A549 (cell line): ENCODE measurements around the gene ZBTB47. TPM values are rescaled to one million over a fixed set of nuclear protein-coding genes. Genes with fewer than 3 reads are reported as not detected.

ENCODE experiments used
- ATAC-seq, 2 experiments: fragments of 200-7000 bp in 1 of 2; fragments of >200 bp in 1 of 2; cut with Nextera tagmentation in 1 of 2; cut with Tn5 transposase in 1 of 2; 3 replicates each; pipeline versions ENCODE4 v1.8.0 to v1.9.1; 2018 to 2020; ENCODE audit warnings: mild to moderate bottlenecking in 1 of 2, moderate library complexity in 1 of 2
- CTCF ChIA-PET: fragments of 300-600 bp; sonication (Branson Sonifier 250); formaldehyde crosslinking; extraction: SDS; loops from one replicate; lab custom pipeline; 2021; ENCODE audit warnings: antibody characterized with exemption, inconsistent platforms; lab: Yijun Ruan, JAX
- POLR2A ChIA-PET: fragments of 350-600 bp; formaldehyde crosslinking; extraction: SDS; loops from one replicate; lab custom pipeline; 2021; ENCODE audit warnings: antibody characterized with exemption, inconsistent platforms; lab: Yijun Ruan, JAX
- DNase-seq, 2 experiments: peaks; one replicate each; pipeline versions ENCODE4 v3.0.0 to v3.0.0-alpha.2; 2011 to 2016; ENCODE audit warnings: low read depth in 1 of 2, low spot score in 1 of 2
- FAIRE-seq: peaks from 2 replicates; lab custom pipeline; 2011; peaks lifted over from hg19 to GRCh38; lab: Jason Lieb, UNC
- H3K27ac ChIP-seq, 2 experiments: fragments of >200 bp; sonication (Bioruptor Twin); formaldehyde crosslinking; 3 replicates each; pipeline ENCODE4 v1.5.1; 2016 to 2017
- H3K4me1 ChIP-seq: fragments of >200 bp; sonication (Bioruptor Twin); formaldehyde crosslinking; 3 replicates; pipeline ENCODE4 v1.6.1; 2016
- H3K4me2 ChIP-seq: fragments of >200 bp; sonication (Bioruptor Twin); formaldehyde crosslinking; 3 replicates; pipeline ENCODE4 v1.6.1; 2016
- H3K4me3 ChIP-seq: fragments of >200 bp; sonication (Bioruptor Twin); formaldehyde crosslinking; 3 replicates; pipeline ENCODE4 v1.5.1; 2016
- H3K9me3 ChIP-seq: fragments of >200 bp; sonication (Bioruptor Twin); formaldehyde crosslinking; 3 replicates; pipeline ENCODE4 v1.6.1; 2016
- BHLHE40 ChIP-seq: IDR thresholded peaks from 2 replicates; pipeline ENCODE4 v1.6.1; 2012; ENCODE audit warnings: low read depth, low read length, inconsistent platforms
- CBX8 ChIP-seq: fragments of 200-600 bp; sonication (generic); IDR thresholded peaks from 2 replicates; pipeline ENCODE4 v1.6.1; 2016
- CEBPB ChIP-seq, 2 experiments: fragments of >200 bp in 1 of 2; sonication (Bioruptor Twin) in 1 of 2; formaldehyde crosslinking in 1 of 2; IDR thresholded peaks; 2 replicates each; pipeline ENCODE4 v1.6.1; 2012 to 2016
- CHD2 ChIP-seq: fragments of 150-350 bp; IDR thresholded peaks from 2 replicates; pipeline ENCODE4 v1.6.1; 2014; ENCODE audit warnings: low read length; ENCODE audit not compliant: partially characterized antibody
- FOXS1 ChIP-seq: fragments of 250-450 bp; sonication (Bioruptor Pico); IDR thresholded peaks from 2 replicates; pipeline ENCODE4 v1.5.0; 2020; ENCODE audit warnings: mild to moderate bottlenecking, moderate library complexity
- HOXB13 ChIP-seq: fragments of 250-450 bp; sonication (Bioruptor Pico); IDR thresholded peaks from 2 replicates; pipeline ENCODE4 v1.5.0; 2020; ENCODE audit warnings: low read depth, mild to moderate bottlenecking, moderate library complexity
- HOXB5 ChIP-seq: fragments of 250-450 bp; sonication (Bioruptor Pico); IDR thresholded peaks from 2 replicates; pipeline ENCODE4 v1.5.0; 2020; ENCODE audit warnings: mild to moderate bottlenecking, moderate library complexity
- MAFK ChIP-seq: fragments of 450-650 bp; IDR thresholded peaks from 2 replicates; pipeline ENCODE4 v1.6.1; 2014; ENCODE audit not compliant: partially characterized antibody
- MAZ ChIP-seq: fragments of 150-350 bp; IDR thresholded peaks from 2 replicates; pipeline ENCODE4 v1.6.1; 2014; ENCODE audit warnings: antibody characterized with exemption, low read depth, low read length, borderline replicate concordance
- NFE2L2 ChIP-seq: fragments of 150-350 bp; conservative IDR thresholded peaks from 2 replicates; pipeline ENCODE4 v1.6.1; 2014; ENCODE audit warnings: low read length
- POLR2A ChIP-seq: IDR thresholded peaks from 2 replicates; pipeline ENCODE4 v1.6.1; 2012; ENCODE audit warnings: mild to moderate bottlenecking, low read length
- RCOR1 ChIP-seq: fragments of 150-350 bp; IDR thresholded peaks from 2 replicates; pipeline ENCODE4 v1.6.1; 2014; ENCODE audit warnings: antibody characterized with exemption, low read length, low read depth
- RFX5 ChIP-seq: fragments of 450-650 bp; IDR thresholded peaks from 2 replicates; pipeline ENCODE4 v1.7.1; 2014; ENCODE audit warnings: antibody characterized with exemption, mild to moderate bottlenecking, moderate library complexity
- RNF2 ChIP-seq: fragments of 200-600 bp; sonication (generic); IDR thresholded peaks from 2 replicates; pipeline ENCODE4 v1.6.1; 2016; ENCODE audit warnings: low read depth, mild to moderate bottlenecking, antibody characterized with exemption, moderate library complexity, borderline replicate concordance
- TFCP2L1 ChIP-seq: fragments of 250-450 bp; sonication (Bioruptor Pico); IDR thresholded peaks from 2 replicates; pipeline ENCODE4 v1.5.0; 2021; ENCODE audit warnings: mild to moderate bottlenecking
- TP53 ChIP-seq: fragments of 250-450 bp; sonication (Bioruptor Pico); IDR thresholded peaks from 2 replicates; pipeline ENCODE4 v1.5.0; 2021; ENCODE audit warnings: mild to moderate bottlenecking, moderate library complexity
- ZFP36 ChIP-seq: fragments of 450-650 bp; IDR thresholded peaks from 2 replicates; pipeline ENCODE4 v1.6.1; 2014; ENCODE audit warnings: borderline replicate concordance; ENCODE audit not compliant: partially characterized antibody
- WGBS: methylation state at CpG from one replicate; pipeline ENCODE4 v1.1.6; 2017; ENCODE audit errors: missing lambda C conversion rate; 5-methylcytosine and 5-hydroxymethylcytosine counted together
- polyA minus RNA-seq: library from RNA; depleted of rRNA, polyadenylated mRNA; stranded (reverse); fragments of >200 nt; gene quantifications from 2 replicates; pipeline ENCODE4 v1.2.3, GENCODE V29; 2011; rRNA and poly(A)+ RNA removed
- polyA plus RNA-seq, 4 experiments: library from polyadenylated mRNA; depleted of rRNA in 3 of 4; stranded (reverse); fragments of >200 nt; fragmentation: RNase III in 1 of 4; extraction: RNeasy Plus Mini Kit Qiagen cat#74134 plus additional on column Dnase treatment in 1 of 4; gene quantifications; 2 replicates in 3 of 4; 3 replicates in 1 of 4; pipeline ENCODE4 v1.2.3, GENCODE V29; 2011 to 2017
- TF ChIP-seq, protein P1 (sequence below): fragments of >200 bp; sonication (Bioruptor Twin); formaldehyde crosslinking; IDR thresholded peaks from 2 replicates; pipeline ENCODE4 v1.6.1; 2016
- TF ChIP-seq, protein P2 (sequence below): fragments of >200 bp; sonication (Bioruptor Twin); formaldehyde crosslinking; IDR thresholded peaks from 3 replicates; pipeline ENCODE4 v1.5.1; 2016
- TF ChIP-seq, protein P3 (sequence below): IDR thresholded peaks from 2 replicates; pipeline ENCODE4 v1.6.1; 2012
- TF ChIP-seq, protein P4 (sequence below): IDR thresholded peaks from 2 replicates; pipeline ENCODE4 v1.6.1; 2012

Gene ZBTB47
- 2.5 and 3.0 TPM in 2 replicates for polyA plus RNA-seq (2011; rRNA removed)
- 3.8 and 5.1 TPM in 2 replicates for polyA plus RNA-seq (2012; cell fraction: cytosol; rRNA removed)
- polyA plus RNA-seq (2012; cell fraction: nucleus; rRNA removed): 9.6 and 12.8 TPM in 2 replicates
- polyA plus RNA-seq (2017; fragmentation: RNase III; extraction: RNeasy Plus Mini Kit Qiagen cat#74134 plus additional on column Dnase treatment): 5.2 to 7.1 TPM (median 6.8 TPM) in 3 replicates
- 6.3 and 8.0 TPM in 2 replicates for polyA minus RNA-seq

DNA sequence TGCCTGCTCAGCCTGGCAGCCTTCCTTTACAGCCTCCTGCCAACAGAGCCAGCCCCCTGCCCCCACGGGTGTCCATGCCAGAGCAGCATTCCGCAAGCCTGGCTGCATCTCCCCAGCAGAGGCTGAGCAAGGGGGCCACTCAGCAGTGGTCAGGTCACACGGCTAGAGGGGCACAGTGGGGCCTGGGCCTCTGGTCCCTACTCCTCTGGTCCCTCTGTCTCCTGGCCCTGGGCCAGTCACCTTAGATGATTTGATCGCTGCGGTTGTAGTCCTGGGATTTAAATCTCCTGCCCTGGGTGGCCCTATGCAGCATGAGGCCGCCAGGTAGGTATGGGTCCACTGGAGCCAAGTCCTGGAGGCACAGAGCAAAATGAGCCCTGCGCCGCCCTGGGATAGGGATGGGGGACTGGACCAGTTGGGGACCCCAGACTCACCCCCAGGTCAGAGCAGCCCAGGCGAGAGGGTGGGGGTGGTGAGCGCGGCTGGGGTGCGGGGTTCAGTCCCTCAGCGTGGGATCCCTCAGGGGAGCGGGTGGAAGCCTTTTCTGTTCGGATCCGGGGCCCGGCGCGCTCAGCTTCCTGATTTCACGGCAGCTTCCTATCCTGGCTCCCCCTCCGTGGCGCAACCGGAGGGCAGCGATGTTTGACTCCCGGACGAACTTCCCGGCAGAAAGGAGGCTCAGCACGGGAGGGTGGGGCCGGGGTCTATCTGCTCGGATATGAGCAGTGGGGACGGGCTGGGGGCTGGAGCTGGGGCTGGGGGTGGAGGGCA, at the start of gene ZBTB47:
Gene ZBTB47, plus strand, starts transcription at position 138 of the 771 bp plus-strand sequence. CDS start 4,659 bp downstream, outside the sequence.
- WGBS: 0% methylated on average over 1 of the region's 31 CpGs
- ChIA-PET POLR2A (interaction anchor here (1.5 kb wide), 1 partner anchor 53 kb away, joined by 8 read pairs; the partner anchor contains the start of gene NKTR), CTCF (interaction anchor here (0.9 to 1.7 kb wide), 4 partner anchors 16 to 92 kb away, joined by 3 to 4 read pairs (median 4); no protein-coding TSS in a partner anchor)
- FAIRE-seq (no peak), DNase-seq (no peak), ATAC-seq (peak; percentile 20 to 22)
- peak within 1 kb of the TSS; percentile 69 for H3K4me3 ChIP-seq
- H3K4me2 ChIP-seq: peak within 1 kb of the TSS; percentile 96
- H3K27ac ChIP-seq: peak within 1 kb of the TSS; percentile 87 to 97
- no peak for TF ChIP-seq HOXB5 (CRISPR knock-in tag)
- TF ChIP-seq, protein P1, sequence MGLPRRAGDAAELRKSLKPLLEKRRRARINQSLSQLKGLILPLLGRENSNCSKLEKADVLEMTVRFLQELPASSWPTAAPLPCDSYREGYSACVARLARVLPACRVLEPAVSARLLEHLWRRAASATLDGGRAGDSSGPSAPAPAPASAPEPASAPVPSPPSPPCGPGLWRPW: no peak
- no peak for TF ChIP-seq POLR2A
- TF ChIP-seq MAZ: no peak
- no peak for TF ChIP-seq FOXS1 (CRISPR knock-in tag)
- no peak for TF ChIP-seq CEBPB (IDR thresholded peaks at IDR 0.05)
- TF ChIP-seq TP53 (CRISPR knock-in tag): no peak
- no peak for TF ChIP-seq NFE2L2
- TF ChIP-seq, protein P2, sequence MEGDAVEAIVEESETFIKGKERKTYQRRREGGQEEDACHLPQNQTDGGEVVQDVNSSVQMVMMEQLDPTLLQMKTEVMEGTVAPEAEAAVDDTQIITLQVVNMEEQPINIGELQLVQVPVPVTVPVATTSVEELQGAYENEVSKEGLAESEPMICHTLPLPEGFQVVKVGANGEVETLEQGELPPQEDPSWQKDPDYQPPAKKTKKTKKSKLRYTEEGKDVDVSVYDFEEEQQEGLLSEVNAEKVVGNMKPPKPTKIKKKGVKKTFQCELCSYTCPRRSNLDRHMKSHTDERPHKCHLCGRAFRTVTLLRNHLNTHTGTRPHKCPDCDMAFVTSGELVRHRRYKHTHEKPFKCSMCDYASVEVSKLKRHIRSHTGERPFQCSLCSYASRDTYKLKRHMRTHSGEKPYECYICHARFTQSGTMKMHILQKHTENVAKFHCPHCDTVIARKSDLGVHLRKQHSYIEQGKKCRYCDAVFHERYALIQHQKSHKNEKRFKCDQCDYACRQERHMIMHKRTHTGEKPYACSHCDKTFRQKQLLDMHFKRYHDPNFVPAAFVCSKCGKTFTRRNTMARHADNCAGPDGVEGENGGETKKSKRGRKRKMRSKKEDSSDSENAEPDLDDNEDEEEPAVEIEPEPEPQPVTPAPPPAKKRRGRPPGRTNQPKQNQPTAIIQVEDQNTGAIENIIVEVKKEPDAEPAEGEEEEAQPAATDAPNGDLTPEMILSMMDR: no peak
- TF ChIP-seq RFX5: no peak
- no peak for TF ChIP-seq CHD2
- TF ChIP-seq, protein P3, sequence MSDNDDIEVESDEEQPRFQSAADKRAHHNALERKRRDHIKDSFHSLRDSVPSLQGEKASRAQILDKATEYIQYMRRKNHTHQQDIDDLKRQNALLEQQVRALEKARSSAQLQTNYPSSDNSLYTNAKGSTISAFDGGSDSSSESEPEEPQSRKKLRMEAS: no peak
- TF ChIP-seq RNF2: no peak
- no peak for TF ChIP-seq BHLHE40
- TF ChIP-seq RCOR1: no peak
- no peaks in the 10 kb centered on the region for H3K9me3 ChIP-seq
- peaks cover 37% of the 10 kb centered on the region for H3K4me1 ChIP-seq

DNA sequence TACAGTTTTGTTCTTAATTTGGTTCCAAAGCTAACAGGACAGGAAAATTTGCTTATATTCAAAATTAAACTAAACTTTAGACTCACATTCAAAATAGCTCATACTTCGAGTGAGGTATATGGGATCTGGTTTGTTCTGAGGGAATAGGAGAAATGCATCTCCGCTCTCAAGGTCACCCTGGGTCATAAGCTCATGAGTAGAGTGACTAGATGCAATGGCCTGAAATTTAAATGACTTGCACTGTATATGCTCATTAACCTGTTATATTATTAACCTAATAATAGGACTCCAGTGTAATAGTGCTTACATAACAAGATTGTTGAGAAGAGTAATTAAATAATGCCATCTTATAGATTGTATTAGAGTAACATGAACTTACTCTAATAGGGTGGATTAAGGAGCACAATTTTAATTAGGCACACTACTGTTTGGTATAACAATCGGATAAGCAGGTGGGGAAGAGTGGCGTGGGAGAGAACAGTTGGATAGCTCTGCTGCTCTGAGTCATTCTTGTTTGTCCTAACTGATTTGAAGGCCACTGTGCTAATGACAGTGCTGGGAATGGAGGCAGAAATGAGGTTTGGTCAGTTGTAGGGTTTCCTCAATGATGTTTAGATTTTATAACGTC, 47.8 kb upstream of the ZBTB47 start:
- no peak overlapping the region for H3K4me3 ChIP-seq
- peaks cover 50% of the 10 kb centered on the region; the same call in 2 of the 3 replicates for H3K4me1 ChIP-seq
- no peak overlapping the region for H3K27ac ChIP-seq
- 85% methylated on average over 5 of the region's 5 CpGs for WGBS
- no peaks in the 10 kb centered on the region for H3K9me3 ChIP-seq
- H3K4me2 ChIP-seq: peak overlapping the region; percentile 4; the same call in 2 of the 3 replicates
- ATAC-seq (no peak), DNase-seq (no peak), FAIRE-seq (no peak)
- TF ChIP-seq TFCP2L1 (CRISPR knock-in tag) (no peak), HOXB13 (CRISPR knock-in tag) (no peak), MAFK (no peak), CEBPB (IDR thresholded peaks at IDR 0.05) (no peak), HOXB5 (CRISPR knock-in tag) (no peak), ZFP36 (no peak), CBX8 (no peak), MAZ (no peak)
- TF ChIP-seq, protein P4, sequence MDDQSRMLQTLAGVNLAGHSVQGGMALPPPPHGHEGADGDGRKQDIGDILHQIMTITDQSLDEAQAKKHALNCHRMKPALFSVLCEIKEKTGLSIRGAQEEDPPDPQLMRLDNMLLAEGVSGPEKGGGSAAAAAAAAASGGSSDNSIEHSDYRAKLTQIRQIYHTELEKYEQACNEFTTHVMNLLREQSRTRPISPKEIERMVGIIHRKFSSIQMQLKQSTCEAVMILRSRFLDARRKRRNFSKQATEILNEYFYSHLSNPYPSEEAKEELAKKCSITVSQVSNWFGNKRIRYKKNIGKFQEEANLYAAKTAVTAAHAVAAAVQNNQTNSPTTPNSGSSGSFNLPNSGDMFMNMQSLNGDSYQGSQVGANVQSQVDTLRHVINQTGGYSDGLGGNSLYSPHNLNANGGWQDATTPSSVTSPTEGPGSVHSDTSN: no peak
- CTCF ChIA-PET: no interaction called here
- POLR2A ChIA-PET: no interaction called here
